ENCODE results near the gene KAZN.

Gene KAZN

DNA sequence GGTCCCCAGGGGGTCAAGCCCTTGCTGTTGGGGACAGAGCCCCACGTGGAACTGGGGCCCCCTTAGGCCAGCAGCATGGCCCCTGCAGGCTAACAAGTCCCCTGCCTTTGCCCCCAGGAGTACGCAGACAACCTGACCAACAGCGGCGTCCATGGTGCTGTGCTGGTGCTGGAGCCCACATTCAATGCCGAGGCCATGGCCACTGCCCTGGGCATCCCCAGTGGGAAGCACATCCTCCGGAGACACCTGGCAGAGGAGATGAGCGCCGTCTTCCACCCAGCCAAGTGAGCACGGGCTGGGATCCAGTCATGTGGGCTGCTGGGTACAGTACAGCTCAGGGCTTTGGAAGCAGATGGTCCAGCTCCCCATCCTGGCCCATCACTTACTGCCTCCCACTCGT is 505.4 kb downstream of the KAZN start:
- TF ChIP-seq CTCF (conservative IDR thresholded peaks at IDR 0.05; ENCODE audit: low read depth, low read length): no peak
- no peak for DNase-seq (ENCODE audit: low read depth)
- no peak overlapping the region for H3K4me3 ChIP-seq (ENCODE audit: low read depth, low read length)

- no peak for DNase-seq (ENCODE audit: low read depth)
- no peak overlapping the region for H3K4me3 ChIP-seq (ENCODE audit: low read depth, low read length)
- TF ChIP-seq CTCF (conservative IDR thresholded peaks at IDR 0.05; ENCODE audit: low read depth, low read length): no peak
Measured at GRCh38 chr1:15104768-15105167, 506.3 kb downstream of the KAZN start.

- DNase-seq (ENCODE audit: low read depth): peak; percentile 10
- TF ChIP-seq CTCF (conservative IDR thresholded peaks at IDR 0.05; ENCODE audit: low read depth, low read length): no peak
- no peak overlapping the region for H3K4me3 ChIP-seq (ENCODE audit: low read depth, low read length)
Measured at GRCh38 chr1:15106608-15107007, 508.1 kb downstream of the KAZN start.

- H3K4me3 ChIP-seq (ENCODE audit: low read depth, low read length): no peak overlapping the region
- no peak for TF ChIP-seq CTCF (conservative IDR thresholded peaks at IDR 0.05; ENCODE audit: low read depth, low read length)
- DNase-seq (ENCODE audit: low read depth): no peak
Measured at GRCh38 chr1:15107058-15107687, 508.7 kb downstream of the KAZN start.

- DNase-seq (ENCODE audit: low read depth): no peak
- no peak for TF ChIP-seq CTCF (conservative IDR thresholded peaks at IDR 0.05; ENCODE audit: low read depth, low read length)
- no peak overlapping the region for H3K4me3 ChIP-seq (ENCODE audit: low read depth, low read length)
Measured at GRCh38 chr1:15107911-15108310, 509.4 kb downstream of the KAZN start.

DNA sequence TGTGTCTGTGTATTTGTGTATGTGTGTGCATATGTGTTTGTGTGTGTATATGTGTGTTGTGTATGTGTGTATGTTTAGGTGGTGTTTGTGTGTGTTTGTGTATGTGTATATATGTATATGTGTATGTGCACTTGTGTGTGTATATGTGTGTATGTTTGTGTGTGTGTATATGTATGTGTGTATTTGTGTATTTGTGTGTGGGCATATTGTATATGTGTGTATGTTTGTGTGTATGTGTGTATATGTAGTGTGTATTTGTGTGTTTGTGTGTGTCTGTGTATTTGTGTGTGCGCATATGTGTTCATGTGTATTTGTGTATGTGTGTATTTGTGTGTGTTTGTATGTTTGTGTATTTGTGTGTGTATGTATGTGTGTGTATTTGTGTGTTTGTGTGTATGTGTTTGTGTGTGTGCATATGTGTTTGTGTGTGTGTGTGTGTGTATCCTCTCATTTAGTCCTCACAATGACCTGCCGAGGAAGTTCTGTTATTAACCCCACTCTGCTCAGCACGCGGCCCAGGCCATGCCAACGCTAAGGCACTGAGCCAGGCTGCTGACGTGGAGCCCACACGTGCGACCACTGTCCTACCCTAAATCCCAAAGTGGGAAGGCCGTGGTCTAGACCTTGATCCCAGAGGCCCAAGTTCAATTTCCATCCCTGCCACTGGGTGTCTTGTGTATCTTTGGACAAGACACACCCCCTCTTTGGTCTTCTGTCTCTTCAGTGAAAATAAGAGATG is 511.8 kb downstream of the KAZN start:
- no peak for DNase-seq (ENCODE audit: low read depth)

More for the DNA sequence above, 511.8 kb downstream of the KAZN start:
- H3K4me3 ChIP-seq (ENCODE audit: low read depth, low read length): no peak overlapping the region
- TF ChIP-seq CTCF (conservative IDR thresholded peaks at IDR 0.05; ENCODE audit: low read depth, low read length): no peak

Measured in choroid plexus epithelial cell (primary cell).